GM23248 (cell line): ENCODE results near the gene PXMP2.

Experiments
- EZH2 ChIP-seq: fragments of 200-600 bp; sonication (generic); IDR thresholded peaks from 2 replicates; pipeline ENCODE4 v1.6.1; 2018; ENCODE audit warnings: antibody characterized with exemption, mild to moderate bottlenecking; ENCODE audit not compliant: insufficient read depth, poor library complexity, severe bottlenecking
- EZH2phosphoT487 ChIP-seq: fragments of 200-600 bp; sonication (generic); IDR thresholded peaks from 2 replicates; pipeline ENCODE4 v1.6.1; 2018; ENCODE audit warnings: antibody characterized with exemption, moderate library complexity, mild to moderate bottlenecking, low read depth; ENCODE audit not compliant: insufficient read depth

DNA sequence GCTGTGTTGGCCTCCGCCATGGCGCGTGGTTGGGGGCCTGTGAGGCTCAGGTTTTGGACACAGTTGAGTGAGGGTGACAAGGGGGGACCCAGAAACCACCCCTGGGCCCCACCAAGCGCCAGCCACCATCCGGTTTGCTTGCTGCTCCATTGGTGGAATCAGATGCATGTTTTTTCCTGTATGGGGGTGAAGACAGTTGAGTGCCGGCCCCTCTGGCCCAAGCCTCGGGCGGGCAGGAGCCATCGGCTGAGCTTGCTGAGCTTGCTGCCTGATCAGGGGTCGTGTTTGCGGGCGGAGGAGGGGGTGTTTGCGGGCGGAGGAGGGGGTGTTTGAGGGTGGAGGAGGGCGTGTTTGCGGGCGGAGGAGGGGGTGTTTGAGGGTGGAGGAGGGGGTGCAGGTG, 29.6 kb downstream of the PXMP2 start:
- TF ChIP-seq EZH2 (no peak), EZH2phosphoT487 (no peak)
